Hepatocyte (in vitro differentiated cells): ENCODE results near the gene RPH3AL. TPM values are rescaled to one million over a fixed set of nuclear protein-coding genes. Genes with fewer than 3 reads are reported as not detected.

Experiments used
- DNase-seq: peaks from one replicate; pipeline ENCODE4 v3.0.0-alpha.2; 2016; ENCODE audit warnings: low spot score
- H2AFZ ChIP-seq: fragments of 200-600 bp; sonication (generic); 2 replicates; pipeline ENCODE4 v1.6.0; 2016; ENCODE audit warnings: antibody characterized with exemption, mild to moderate bottlenecking
- H3K27ac ChIP-seq: fragments of 200-600 bp; sonication (generic); 2 replicates; pipeline ENCODE4 v1.5.1; 2016; ENCODE audit warnings: mild to moderate bottlenecking
- H3K27me3 ChIP-seq: fragments of 200-600 bp; sonication (generic); 2 replicates; pipeline ENCODE4 v1.6.1; 2016
- H3K36me3 ChIP-seq: fragments of 200-600 bp; sonication (generic); replicated peaks from 2 replicates; pipeline ENCODE4 v1.5.1; 2016; ENCODE audit warnings: low read depth; ENCODE audit not compliant: insufficient read depth
- H3K4me1 ChIP-seq: fragments of 200-600 bp; sonication (generic); 2 replicates; pipeline ENCODE4 v1.5.1; 2016; ENCODE audit warnings: mild to moderate bottlenecking, moderate library complexity; ENCODE audit not compliant: insufficient read depth
- H3K4me2 ChIP-seq: fragments of 200-600 bp; sonication (generic); 2 replicates; pipeline ENCODE4 v1.6.0; 2016
- H3K4me3 ChIP-seq: fragments of 200-600 bp; sonication (generic); 2 replicates; pipeline ENCODE4 v1.5.1; 2016; ENCODE audit warnings: mild to moderate bottlenecking
- H3K79me2 ChIP-seq: fragments of 200-600 bp; sonication (generic); 2 replicates; pipeline ENCODE4 v1.6.0; 2017; ENCODE audit warnings: mild to moderate bottlenecking
- H3K9me2 ChIP-seq: fragments of 200-600 bp; sonication (generic); replicated peaks from 2 replicates; pipeline ENCODE4 v1.6.0; 2017; ENCODE audit warnings: mild to moderate bottlenecking; ENCODE audit not compliant: insufficient read depth
- H3K9me3 ChIP-seq: fragments of 200-600 bp; sonication (generic); 2 replicates; pipeline ENCODE4 v1.5.1; 2016; ENCODE audit warnings: low read depth, mild to moderate bottlenecking
- H4K20me1 ChIP-seq: fragments of 200-600 bp; sonication (generic); 2 replicates; pipeline ENCODE4 v1.6.0; 2016; ENCODE audit warnings: mild to moderate bottlenecking; ENCODE audit not compliant: insufficient read depth, poor library complexity, severe bottlenecking
- EZH2 ChIP-seq: fragments of 200-600 bp; sonication (generic); IDR thresholded peaks from 2 replicates; pipeline ENCODE4 v1.6.1; 2016; ENCODE audit warnings: antibody characterized with exemption, mild to moderate bottlenecking, borderline replicate concordance
- EZH2phosphoT487 ChIP-seq: fragments of 200-600 bp; sonication (generic); IDR thresholded peaks from one replicate; pipeline ENCODE4 v1.6.1; 2018; ENCODE audit warnings: antibody characterized with exemption, mild to moderate bottlenecking, low read depth, moderate library complexity; ENCODE audit not compliant: unreplicated experiment, severe bottlenecking
- WGBS: methylation state at CpG from one replicate; pipeline ENCODE4 v1.1.6; 2016; ENCODE audit warnings: low lambda C conversion rate; ENCODE audit errors: missing lambda C conversion rate; 5-methylcytosine and 5-hydroxymethylcytosine counted together
- polyA plus RNA-seq: library from polyadenylated mRNA; unstranded; fragments of >200 nt; fragmentation: Nextera tagmentation; extraction: Ambion mirVana; gene quantifications from 2 replicates; pipeline ENCODE4 v1.2.1, GENCODE V29; 2016
- total RNA-seq: library from RNA; depleted of rRNA; stranded (reverse); fragments of >200 nt; gene quantifications from 2 replicates; pipeline ENCODE4 v1.2.3, GENCODE V29; 2014
- TF ChIP-seq, protein P1 (sequence below): fragments of 200-600 bp; sonication (generic); IDR thresholded peaks from 2 replicates; pipeline ENCODE4 v1.5.1; 2016; ENCODE audit warnings: antibody characterized with exemption, mild to moderate bottlenecking; ENCODE audit not compliant: poor library complexity

RPH3AL gene
- total and polyA plus RNA-seq, 2 experiments from 2014 or later = 7.0 to 7.6 TPM

- Histone ChIP-seq H3K36me3 (no peaks in the 10 kb centered on the region), H3K4me2 (peak within 1 kb of the TSS; percentile 92), H2AFZ (peak within 1 kb of the TSS; percentile 40), H3K27ac (no peak within 1 kb of the TSS), H3K79me2 (no peaks in the 10 kb centered on the region), H3K4me1 (peaks cover 16% of the 10 kb centered on the region), H3K9me3 (no peaks in the 10 kb centered on the region), H3K9me2 (no peaks in the 10 kb centered on the region), H4K20me1 (no peaks in the 10 kb centered on the region), H3K27me3 (peaks cover 83% of the 10 kb centered on the region), H3K4me3 (peak within 1 kb of the TSS; percentile 55)
- DNase-seq = peak; percentile 79
- WGBS = 19% methylated on average over 43 of the region's 120 CpGs
- TF ChIP-seq, protein P1, sequence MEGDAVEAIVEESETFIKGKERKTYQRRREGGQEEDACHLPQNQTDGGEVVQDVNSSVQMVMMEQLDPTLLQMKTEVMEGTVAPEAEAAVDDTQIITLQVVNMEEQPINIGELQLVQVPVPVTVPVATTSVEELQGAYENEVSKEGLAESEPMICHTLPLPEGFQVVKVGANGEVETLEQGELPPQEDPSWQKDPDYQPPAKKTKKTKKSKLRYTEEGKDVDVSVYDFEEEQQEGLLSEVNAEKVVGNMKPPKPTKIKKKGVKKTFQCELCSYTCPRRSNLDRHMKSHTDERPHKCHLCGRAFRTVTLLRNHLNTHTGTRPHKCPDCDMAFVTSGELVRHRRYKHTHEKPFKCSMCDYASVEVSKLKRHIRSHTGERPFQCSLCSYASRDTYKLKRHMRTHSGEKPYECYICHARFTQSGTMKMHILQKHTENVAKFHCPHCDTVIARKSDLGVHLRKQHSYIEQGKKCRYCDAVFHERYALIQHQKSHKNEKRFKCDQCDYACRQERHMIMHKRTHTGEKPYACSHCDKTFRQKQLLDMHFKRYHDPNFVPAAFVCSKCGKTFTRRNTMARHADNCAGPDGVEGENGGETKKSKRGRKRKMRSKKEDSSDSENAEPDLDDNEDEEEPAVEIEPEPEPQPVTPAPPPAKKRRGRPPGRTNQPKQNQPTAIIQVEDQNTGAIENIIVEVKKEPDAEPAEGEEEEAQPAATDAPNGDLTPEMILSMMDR = no peak
- no peak for TF ChIP-seq EZH2phosphoT487
- no peak for TF ChIP-seq EZH2
Measured at GRCh38 chr17:181245-182049, 171.2 kb downstream of the RPH3AL start, which contains the start of gene DOC2B. Gene DOC2B (minus strand): TSS chr17:181650. CDS start chr17:181479, 171 bp downstream.

- H3K9me3 ChIP-seq = no peaks in the 10 kb centered on the region
- no peak overlapping the region for H3K27ac ChIP-seq
- DNase-seq = peak; percentile 34
- H3K4me2 ChIP-seq = peak overlapping the region; percentile 92
- H3K79me2 ChIP-seq = no peaks in the 10 kb centered on the region
- 7% methylated on average over 3 of the region's 112 CpGs for WGBS
- H4K20me1 ChIP-seq = no peaks in the 10 kb centered on the region
- H2AFZ ChIP-seq = peak overlapping the region; percentile 40
- no peaks in the 10 kb centered on the region for H3K36me3 ChIP-seq
- TF ChIP-seq EZH2 (peak; percentile 74), EZH2phosphoT487 (no peak)
- no peaks in the 10 kb centered on the region for H3K9me2 ChIP-seq
- peaks cover 16% of the 10 kb centered on the region for H3K4me1 ChIP-seq
- peaks cover 75% of the 10 kb centered on the region for H3K27me3 ChIP-seq
- H3K4me3 ChIP-seq = peak overlapping the region; percentile 55
Measured at GRCh38 chr17:180381-181244, 172.0 kb downstream of the RPH3AL start.

GRCh38 chr17:179781-180380 is 172.7 kb downstream of the RPH3AL start:
- H4K20me1 ChIP-seq = no peaks in the 10 kb centered on the region
- peak overlapping the region; percentile 92 for H3K4me2 ChIP-seq
- DNase-seq = no peak
- H3K4me1 ChIP-seq = peaks cover 16% of the 10 kb centered on the region
- H3K79me2 ChIP-seq = no peaks in the 10 kb centered on the region
- H2AFZ ChIP-seq = peak overlapping the region; percentile 40
- peaks cover 70% of the 10 kb centered on the region for H3K27me3 ChIP-seq
- no peak overlapping the region for H3K27ac ChIP-seq
- H3K9me3 ChIP-seq = no peaks in the 10 kb centered on the region
- WGBS = 25% methylated on average over 26 of the region's 32 CpGs
- H3K36me3 ChIP-seq = no peaks in the 10 kb centered on the region
- H3K4me3 ChIP-seq = peak overlapping the region; percentile 55
- H3K9me2 ChIP-seq = no peaks in the 10 kb centered on the region
- TF ChIP-seq, protein P1 = no peak
- no peak for TF ChIP-seq EZH2
- no peak for TF ChIP-seq EZH2phosphoT487
